Measurements from ENCODE around the gene KRTAP9-9. TPM values are rescaled to one million over a fixed set of nuclear protein-coding genes. Genes with fewer than 3 reads are reported as not detected.
"Not testable (repeated sequence)": the region's sequence is repeated elsewhere in the genome, so short reads cannot be mapped to it uniquely, and the experiment has no call there.

Gene KRTAP9-9
- not detected for polyA plus RNA-seq (2013, experiment 1 of 2)
- polyA plus RNA-seq (2013, experiment 2 of 2): not detected

DNA sequence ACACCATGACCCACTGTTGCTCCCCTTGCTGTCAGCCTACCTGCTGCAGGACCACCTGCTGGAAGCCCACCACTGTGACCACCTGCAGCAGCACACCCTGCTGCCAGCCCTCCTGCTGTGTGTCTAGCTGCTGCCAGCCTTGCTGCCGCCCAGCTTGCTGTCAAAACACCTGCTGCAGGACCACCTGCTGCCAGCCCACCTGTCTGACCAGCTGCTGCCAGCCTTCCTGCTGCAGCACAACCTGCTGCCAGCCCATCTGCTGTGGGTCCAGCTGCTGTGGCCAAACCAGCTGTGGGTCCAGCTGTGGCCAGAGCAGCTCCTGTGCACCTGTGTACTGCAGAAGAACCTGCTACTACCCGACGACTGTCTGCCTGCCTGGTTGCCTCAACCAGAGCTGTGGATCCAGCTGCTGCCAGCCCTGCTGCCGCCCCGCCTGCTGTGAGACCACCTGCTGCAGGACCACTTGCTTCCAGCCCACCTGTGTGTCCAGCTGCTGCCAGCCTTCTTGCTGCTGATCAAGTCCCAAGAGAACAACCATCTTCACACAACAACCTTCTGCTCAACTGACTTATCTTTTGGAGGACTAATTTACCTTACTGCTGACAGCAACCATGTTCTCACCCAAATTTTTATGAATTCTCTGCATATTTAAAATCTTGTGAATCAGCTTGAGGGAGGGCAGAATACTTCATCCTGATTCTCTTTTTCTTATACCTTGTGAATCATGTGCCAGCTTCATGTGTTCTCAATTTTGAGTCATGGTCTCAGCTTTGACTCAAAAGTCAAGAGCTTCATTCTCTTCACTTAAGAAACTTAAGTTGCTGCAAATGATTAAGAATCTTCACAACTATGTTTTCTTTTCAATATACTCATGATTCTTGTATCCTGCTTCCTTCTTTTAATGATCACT lies at the start of gene KRTAP9-9:
KRTAP9-9 (plus strand) TSS at position 4 of the 910 bp plus-strand sequence.
- H3K18ac ChIP-seq (ENCODE audit: low read depth in 1 of 2, low read length in 2 of 2); H2BK15ac ChIP-seq (ENCODE audit: low read depth, poor library complexity, severe bottlenecking); H3K9me3 ChIP-seq (ENCODE audit: control insufficient read depth, low read length); H2BK5ac ChIP-seq (ENCODE audit: low read depth, low read length, poor library complexity, severe bottlenecking); DNase-seq; H3K79me1 ChIP-seq (replicated peaks; ENCODE audit: low read length, poor library complexity, severe bottlenecking); H3K4me3 ChIP-seq (ENCODE audit: insufficient read depth in 1 of 2, low read depth in 1 of 2, low read length in 2 of 2); H2BK12ac ChIP-seq (ENCODE audit: low read length in 2 of 2); H4K8ac ChIP-seq (ENCODE audit: low read length); H3K4me2 ChIP-seq (ENCODE audit: low read length, poor library complexity, severe bottlenecking); H3K36me3 ChIP-seq (ENCODE audit: control insufficient read depth in 1 of 2, insufficient read depth in 2 of 2, low read depth in 1 of 2, low read length in 2 of 2); H2BK120ac ChIP-seq (ENCODE audit: low read depth, low read length); H2AFZ ChIP-seq (ENCODE audit: low read depth, low read length); H3K27me3 ChIP-seq (ENCODE audit: control insufficient read depth in 1 of 2, insufficient read depth in 1 of 2, low read length in 2 of 2); H3K9ac ChIP-seq (ENCODE audit: low read length); H3K27ac ChIP-seq (ENCODE audit: low read length, poor library complexity, severe bottlenecking); H3K4me1 ChIP-seq (ENCODE audit: control insufficient read depth, insufficient read depth, low read depth, low read length); H3K23ac ChIP-seq (ENCODE audit: low read length in 2 of 2); H2AK5ac ChIP-seq (ENCODE audit: low read length, severe bottlenecking); H3K4ac ChIP-seq (ENCODE audit: low read depth in 1 of 2, low read length in 2 of 2): not testable (repeated sequence)
- Histone ChIP-seq H3K14ac (ENCODE audit: low read length in 2 of 2) (peak within 1 kb of the TSS in 1 of 2 experiments; percentile 11), H4K91ac (ENCODE audit: low read length) (peak within 1 kb of the TSS; percentile 61)
- 79% methylated on average over 5 of the region's 5 CpGs for WGBS

DNA sequence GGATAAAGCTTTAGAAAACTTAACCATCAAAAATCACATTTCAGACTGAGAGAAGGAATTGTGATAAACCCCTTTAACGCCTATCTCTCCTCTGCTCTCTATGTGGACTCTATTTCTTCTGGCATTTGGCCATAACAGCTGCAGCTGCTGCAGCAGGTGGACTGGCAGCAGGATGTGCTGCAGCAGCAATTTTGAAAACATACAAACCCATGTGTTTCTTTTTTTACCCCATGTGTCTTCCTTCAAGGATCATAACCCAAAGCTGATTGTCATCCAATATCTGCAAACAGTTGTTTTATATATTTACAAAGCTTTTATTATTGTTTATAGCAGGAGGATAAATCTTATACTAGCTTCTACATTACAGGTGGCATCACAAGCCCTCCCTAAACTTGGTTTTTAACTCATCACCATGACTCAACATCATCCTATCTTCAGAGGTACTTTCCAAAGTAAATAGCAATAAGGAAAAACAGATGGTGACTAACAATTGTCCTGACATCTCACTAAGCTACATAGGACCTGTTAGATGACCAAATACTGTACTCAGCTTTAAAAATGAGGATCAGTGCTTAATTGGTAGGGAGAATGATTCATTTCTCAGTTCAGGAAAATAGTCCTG lies 43.2 kb upstream of the KRTAP9-9 start:
- no peak overlapping the region for H4K8ac ChIP-seq (ENCODE audit: low read length)
- H2AFZ ChIP-seq (ENCODE audit: low read depth, low read length): no peak overlapping the region
- H3K4me1 ChIP-seq (ENCODE audit: control insufficient read depth, insufficient read depth, low read depth, low read length): peaks cover 7% of the 10 kb centered on the region
- no peak overlapping the region for H3K18ac ChIP-seq (ENCODE audit: low read depth in 1 of 2, low read length in 2 of 2)
- no peak overlapping the region for H2BK12ac ChIP-seq (ENCODE audit: low read length in 2 of 2)
- no peak overlapping the region for H2BK120ac ChIP-seq (ENCODE audit: low read depth, low read length)
- no peaks in the 10 kb centered on the region for H3K79me1 ChIP-seq (replicated peaks; ENCODE audit: low read length, poor library complexity, severe bottlenecking)
- peaks cover 0 to 2% of the 10 kb centered on the region in 2 experiments for H3K27me3 ChIP-seq (ENCODE audit: control insufficient read depth in 1 of 2, insufficient read depth in 1 of 2, low read length in 2 of 2)
- no peak overlapping the region for H3K23ac ChIP-seq (ENCODE audit: low read length in 2 of 2)
- no peaks in the 10 kb centered on the region for H3K9me3 ChIP-seq (ENCODE audit: control insufficient read depth, low read length)
- no peak overlapping the region for H3K4me3 ChIP-seq (ENCODE audit: insufficient read depth in 1 of 2, low read depth in 1 of 2, low read length in 2 of 2)
- no peak overlapping the region for H3K9ac ChIP-seq (ENCODE audit: low read length)
- no peak overlapping the region for H3K4ac ChIP-seq (ENCODE audit: low read depth in 1 of 2, low read length in 2 of 2)
- H3K36me3 ChIP-seq (ENCODE audit: control insufficient read depth in 1 of 2, insufficient read depth in 2 of 2, low read depth in 1 of 2, low read length in 2 of 2): no peaks in the 10 kb centered on the region
- DNase-seq: no peak
- no peak overlapping the region for H2AK5ac ChIP-seq (ENCODE audit: low read length, severe bottlenecking)
- 74% methylated on average over 1 of the region's 1 CpG for WGBS
- no peak overlapping the region for H3K14ac ChIP-seq (ENCODE audit: low read length in 2 of 2)
- H2BK15ac ChIP-seq (ENCODE audit: low read depth, poor library complexity, severe bottlenecking): no peak overlapping the region
- H2BK5ac ChIP-seq (ENCODE audit: low read depth, low read length, poor library complexity, severe bottlenecking): no peak overlapping the region
- no peak overlapping the region for H3K4me2 ChIP-seq (ENCODE audit: low read length, poor library complexity, severe bottlenecking)
- H3K27ac ChIP-seq (ENCODE audit: low read length, poor library complexity, severe bottlenecking): no peak overlapping the region
- H4K91ac ChIP-seq (ENCODE audit: low read length): no peak overlapping the region

DNA sequence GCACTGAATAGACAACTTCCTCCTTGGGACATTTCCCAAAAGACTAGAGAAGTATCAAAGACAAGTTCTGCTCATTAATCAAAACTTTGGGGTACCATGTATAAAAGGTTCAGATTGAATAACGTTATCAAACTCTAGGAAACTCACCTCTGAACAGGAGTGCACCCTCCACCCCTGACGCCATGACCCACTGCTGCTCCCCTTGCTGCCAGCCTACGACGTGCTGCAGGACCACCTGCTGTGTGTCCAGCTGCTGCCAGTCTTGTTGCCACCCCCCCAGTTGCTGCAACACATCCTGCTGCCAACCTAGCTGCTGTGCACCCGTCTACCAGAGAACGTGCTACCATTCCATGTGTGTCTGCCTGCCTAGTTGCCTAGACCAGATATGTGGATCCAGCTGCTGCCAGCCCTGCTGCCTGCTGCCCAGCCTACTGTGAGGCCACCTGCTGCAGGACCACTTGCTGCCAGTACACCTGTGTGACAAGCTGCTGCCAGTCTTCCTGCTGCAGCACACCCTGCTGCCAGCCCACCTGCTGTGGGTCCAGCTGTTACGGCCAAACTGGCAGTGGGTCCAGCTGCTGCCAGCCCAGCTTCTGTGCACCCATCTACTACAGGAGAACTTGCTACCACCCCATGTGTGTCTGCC lies 42.5 kb upstream of the KRTAP9-9 start:
- Histone ChIP-seq H3K18ac (ENCODE audit: low read depth in 1 of 2, low read length in 2 of 2) (no peak overlapping the region), H3K9me3 (ENCODE audit: control insufficient read depth, low read length) (no peaks in the 10 kb centered on the region), H3K27me3 (ENCODE audit: control insufficient read depth in 1 of 2, insufficient read depth in 1 of 2, low read length in 2 of 2) (peaks cover 0 to 4% of the 10 kb centered on the region in 2 experiments)

DNA sequence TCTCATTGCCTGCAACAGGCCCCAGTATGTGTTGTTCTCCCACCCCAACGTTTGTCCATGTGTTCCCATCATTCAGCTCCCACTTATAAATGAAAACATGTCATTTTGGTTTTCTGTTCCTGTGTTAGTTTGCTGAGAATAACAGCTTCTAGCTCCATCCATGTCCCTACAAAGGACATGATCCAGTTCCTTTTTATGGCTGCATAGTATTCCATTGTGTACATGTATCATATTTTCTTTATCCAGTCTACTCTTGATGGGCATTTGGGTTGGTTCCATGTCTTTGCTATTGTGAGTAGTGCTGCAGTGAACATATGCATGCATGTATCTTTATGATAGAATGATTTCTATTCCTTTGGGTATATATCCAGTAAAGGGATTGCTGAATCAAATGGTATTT lies 39.5 kb upstream of the KRTAP9-9 start:
- no peaks in the 10 kb centered on the region for H3K36me3 ChIP-seq (ENCODE audit: control insufficient read depth in 1 of 2, insufficient read depth in 2 of 2, low read depth in 1 of 2, low read length in 2 of 2)
- no peak overlapping the region for H4K8ac ChIP-seq (ENCODE audit: low read length)
- peaks cover 0 to 4% of the 10 kb centered on the region in 2 experiments for H3K27me3 ChIP-seq (ENCODE audit: control insufficient read depth in 1 of 2, insufficient read depth in 1 of 2, low read length in 2 of 2)
- H3K4ac ChIP-seq (ENCODE audit: low read depth in 1 of 2, low read length in 2 of 2): no peak overlapping the region
- no peak overlapping the region for H3K27ac ChIP-seq (ENCODE audit: low read length, poor library complexity, severe bottlenecking)
- H2AK5ac ChIP-seq (ENCODE audit: low read length, severe bottlenecking): no peak overlapping the region
- H3K79me1 ChIP-seq (replicated peaks; ENCODE audit: low read length, poor library complexity, severe bottlenecking): no peaks in the 10 kb centered on the region
- no peak overlapping the region for H2BK12ac ChIP-seq (ENCODE audit: low read length in 2 of 2)
- no peak overlapping the region for H3K18ac ChIP-seq (ENCODE audit: low read depth in 1 of 2, low read length in 2 of 2)
- H3K14ac ChIP-seq (ENCODE audit: low read length in 2 of 2): no peak overlapping the region
- peaks cover 7% of the 10 kb centered on the region for H3K4me1 ChIP-seq (ENCODE audit: control insufficient read depth, insufficient read depth, low read depth, low read length)
- no peak overlapping the region for H2BK5ac ChIP-seq (ENCODE audit: low read depth, low read length, poor library complexity, severe bottlenecking)
- H3K9ac ChIP-seq (ENCODE audit: low read length): no peak overlapping the region
- no peak overlapping the region for H2AFZ ChIP-seq (ENCODE audit: low read depth, low read length)
- no peak overlapping the region for H3K4me3 ChIP-seq (ENCODE audit: insufficient read depth in 1 of 2, low read depth in 1 of 2, low read length in 2 of 2)
- H2BK120ac ChIP-seq (ENCODE audit: low read depth, low read length): no peak overlapping the region
- H2BK15ac ChIP-seq (ENCODE audit: low read depth, poor library complexity, severe bottlenecking): no peak overlapping the region
- no peak overlapping the region for H3K23ac ChIP-seq (ENCODE audit: low read length in 2 of 2)
- DNase-seq: no peak
- WGBS: no CpG with 5 or more reads among the region's 1 CpG
- no peak overlapping the region for H4K91ac ChIP-seq (ENCODE audit: low read length)
- H3K9me3 ChIP-seq (ENCODE audit: control insufficient read depth, low read length): no peaks in the 10 kb centered on the region
- no peak overlapping the region for H3K4me2 ChIP-seq (ENCODE audit: low read length, poor library complexity, severe bottlenecking)

More for the DNA sequence above, 42.5 kb upstream of the KRTAP9-9 start:
- Histone ChIP-seq H2AFZ (ENCODE audit: low read depth, low read length) (no peak overlapping the region), H2BK120ac (ENCODE audit: low read depth, low read length) (no peak overlapping the region), H3K4me3 (ENCODE audit: insufficient read depth in 1 of 2, low read depth in 1 of 2, low read length in 2 of 2) (no peak overlapping the region), H2BK15ac (ENCODE audit: low read depth, poor library complexity, severe bottlenecking) (no peak overlapping the region), H3K36me3 (ENCODE audit: control insufficient read depth in 1 of 2, insufficient read depth in 2 of 2, low read depth in 1 of 2, low read length in 2 of 2) (no peaks in the 10 kb centered on the region), H3K4me1 (ENCODE audit: control insufficient read depth, insufficient read depth, low read depth, low read length) (peaks cover 7% of the 10 kb centered on the region), H3K4me2 (ENCODE audit: low read length, poor library complexity, severe bottlenecking) (no peak overlapping the region), H3K4ac (ENCODE audit: low read depth in 1 of 2, low read length in 2 of 2) (no peak overlapping the region), H3K23ac (ENCODE audit: low read length in 2 of 2) (no peak overlapping the region), H3K27ac (ENCODE audit: low read length, poor library complexity, severe bottlenecking) (no peak overlapping the region), H3K79me1 (replicated peaks; ENCODE audit: low read length, poor library complexity, severe bottlenecking) (no peaks in the 10 kb centered on the region), H4K91ac (ENCODE audit: low read length) (no peak overlapping the region), H2BK12ac (ENCODE audit: low read length in 2 of 2) (no peak overlapping the region), H4K8ac (ENCODE audit: low read length) (no peak overlapping the region), H3K9ac (ENCODE audit: low read length) (no peak overlapping the region), H2BK5ac (ENCODE audit: low read depth, low read length, poor library complexity, severe bottlenecking) (no peak overlapping the region), H2AK5ac (ENCODE audit: low read length, severe bottlenecking) (no peak overlapping the region), H3K14ac (ENCODE audit: low read length in 2 of 2) (no peak overlapping the region)
- no peak for DNase-seq
- WGBS: 78% methylated on average over 7 of the region's 7 CpGs
